Measurements from ENCODE around the gene SMAP2.

The SMAP2 gene

DNA sequence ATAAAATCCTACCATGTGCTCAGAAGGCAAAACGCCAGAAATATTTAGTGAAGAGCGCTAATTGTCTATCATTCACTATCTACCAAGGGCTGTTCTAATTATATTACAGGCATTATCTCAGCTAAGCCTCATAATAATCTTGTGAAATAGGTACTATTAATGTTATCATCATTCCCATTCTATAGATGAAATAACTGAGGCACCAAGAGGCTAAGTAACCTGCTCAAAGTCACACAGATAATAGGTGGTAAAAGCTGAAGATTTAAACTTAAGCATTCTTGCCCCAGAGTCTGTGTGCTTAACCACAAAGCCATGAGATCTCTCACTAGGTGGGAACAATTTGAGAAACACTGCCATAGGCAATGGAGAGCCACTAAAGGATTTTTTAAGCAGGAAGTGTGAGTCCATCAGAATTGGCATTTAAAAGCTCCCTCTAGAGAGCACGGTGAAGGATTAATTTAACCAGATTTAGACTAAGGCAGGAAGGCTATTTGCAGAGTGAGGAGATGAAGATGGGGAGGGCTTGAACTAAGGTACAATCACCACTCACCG is 1.7 kb upstream of the SMAP2 start:
- Histone ChIP-seq H3K18ac (ENCODE audit: low read depth in 1 of 2, low read length in 2 of 2) (no peak overlapping the region), H2AFZ (ENCODE audit: low read depth, low read length) (no peak overlapping the region), H3K9ac (ENCODE audit: low read length) (no peak overlapping the region), H4K91ac (ENCODE audit: low read length) (no peak overlapping the region), H3K4me3 (ENCODE audit: insufficient read depth in 1 of 2, low read depth in 1 of 2, low read length in 2 of 2) (no peak overlapping the region), H3K14ac (ENCODE audit: low read length in 2 of 2) (no peak overlapping the region), H3K4me1 (ENCODE audit: control insufficient read depth, insufficient read depth, low read depth, low read length) (no peaks in the 10 kb centered on the region), H2BK120ac (ENCODE audit: low read depth, low read length) (no peak overlapping the region), H3K79me1 (replicated peaks; ENCODE audit: low read length, poor library complexity, severe bottlenecking) (peaks cover 6% of the 10 kb centered on the region), H3K4ac (ENCODE audit: low read depth in 1 of 2, low read length in 2 of 2) (no peak overlapping the region), H2BK5ac (ENCODE audit: low read depth, low read length, poor library complexity, severe bottlenecking) (no peak overlapping the region), H3K23ac (ENCODE audit: low read length in 2 of 2) (no peak overlapping the region), H4K8ac (ENCODE audit: low read length) (no peak overlapping the region), H3K4me2 (ENCODE audit: low read length, poor library complexity, severe bottlenecking) (no peak overlapping the region), H3K27ac (ENCODE audit: low read length, poor library complexity, severe bottlenecking) (no peak overlapping the region), H2AK5ac (ENCODE audit: low read length, severe bottlenecking) (no peak overlapping the region), H3K27me3 (ENCODE audit: control insufficient read depth in 1 of 2, insufficient read depth in 1 of 2, low read length in 2 of 2) (no peaks in the 10 kb centered on the region), H3K9me3 (ENCODE audit: control insufficient read depth, low read length) (no peaks in the 10 kb centered on the region), H2BK15ac (ENCODE audit: low read depth, poor library complexity, severe bottlenecking) (no peak overlapping the region), H3K36me3 (ENCODE audit: control insufficient read depth in 1 of 2, insufficient read depth in 2 of 2, low read depth in 1 of 2, low read length in 2 of 2) (no peaks in the 10 kb centered on the region), H2BK12ac (ENCODE audit: low read length in 2 of 2) (no peak overlapping the region)
- WGBS: 71% methylated on average over 3 of the region's 4 CpGs
- no peak for DNase-seq

GRCh38 chr1:40372658-40373322 is 737 bp upstream of the SMAP2 start:
- peak overlapping the region in 1 of 2 experiments; percentile 68 for H3K4me3 ChIP-seq (ENCODE audit: insufficient read depth in 1 of 2, low read depth in 1 of 2, low read length in 2 of 2)
- H3K4me1 ChIP-seq (ENCODE audit: control insufficient read depth, insufficient read depth, low read depth, low read length): no peaks in the 10 kb centered on the region
- no peak overlapping the region for H3K9ac ChIP-seq (ENCODE audit: low read length)
- H3K14ac ChIP-seq (ENCODE audit: low read length in 2 of 2): no peak overlapping the region
- 66% methylated on average over 5 of the region's 6 CpGs for WGBS
- H2AFZ ChIP-seq (ENCODE audit: low read depth, low read length): no peak overlapping the region
- no peak overlapping the region for H2BK120ac ChIP-seq (ENCODE audit: low read depth, low read length)
- no peak overlapping the region for H3K4me2 ChIP-seq (ENCODE audit: low read length, poor library complexity, severe bottlenecking)
- no peak overlapping the region for H3K18ac ChIP-seq (ENCODE audit: low read depth in 1 of 2, low read length in 2 of 2)
- no peak overlapping the region for H3K27ac ChIP-seq (ENCODE audit: low read length, poor library complexity, severe bottlenecking)
- H3K23ac ChIP-seq (ENCODE audit: low read length in 2 of 2): no peak overlapping the region
- H3K36me3 ChIP-seq (ENCODE audit: control insufficient read depth in 1 of 2, insufficient read depth in 2 of 2, low read depth in 1 of 2, low read length in 2 of 2): no peaks in the 10 kb centered on the region
- no peak overlapping the region for H2BK15ac ChIP-seq (ENCODE audit: low read depth, poor library complexity, severe bottlenecking)
- no peak overlapping the region for H3K4ac ChIP-seq (ENCODE audit: low read depth in 1 of 2, low read length in 2 of 2)
- no peak overlapping the region for H4K91ac ChIP-seq (ENCODE audit: low read length)
- H3K27me3 ChIP-seq (ENCODE audit: control insufficient read depth in 1 of 2, insufficient read depth in 1 of 2, low read length in 2 of 2): no peaks in the 10 kb centered on the region
- DNase-seq: no peak
- H2AK5ac ChIP-seq (ENCODE audit: low read length, severe bottlenecking): no peak overlapping the region
- H3K9me3 ChIP-seq (ENCODE audit: control insufficient read depth, low read length): no peaks in the 10 kb centered on the region
- H2BK5ac ChIP-seq (ENCODE audit: low read depth, low read length, poor library complexity, severe bottlenecking): no peak overlapping the region
- H2BK12ac ChIP-seq (ENCODE audit: low read length in 2 of 2): no peak overlapping the region
- H3K79me1 ChIP-seq (replicated peaks; ENCODE audit: low read length, poor library complexity, severe bottlenecking): peaks cover 11% of the 10 kb centered on the region
- no peak overlapping the region for H4K8ac ChIP-seq (ENCODE audit: low read length)

DNA sequence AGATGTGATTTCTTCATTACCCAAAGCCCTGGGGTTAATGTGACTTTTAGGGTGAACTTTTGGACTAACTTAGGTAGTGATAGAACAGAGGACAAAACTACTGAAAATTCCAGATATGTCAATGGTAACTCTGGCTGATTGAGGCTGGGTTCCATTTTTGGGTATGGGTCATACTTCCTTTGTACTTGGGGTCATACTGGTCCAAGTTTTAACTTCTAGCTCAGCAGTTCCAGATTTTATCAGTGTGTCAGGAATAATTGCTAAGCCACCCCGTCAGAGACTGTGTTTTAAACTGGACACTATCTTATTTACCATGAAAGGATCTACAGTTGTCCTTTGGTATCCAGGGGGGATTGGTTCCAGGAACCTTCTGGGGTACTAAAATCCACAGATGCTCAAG is 4.0 kb downstream of the SMAP2 start:
- peak overlapping the region; percentile 10 for H3K9ac ChIP-seq (ENCODE audit: low read length)
- H3K4me1 ChIP-seq (ENCODE audit: control insufficient read depth, insufficient read depth, low read depth, low read length): no peaks in the 10 kb centered on the region
- no peak for DNase-seq
- no peaks in the 10 kb centered on the region for H3K9me3 ChIP-seq (ENCODE audit: control insufficient read depth, low read length)
- H2BK120ac ChIP-seq (ENCODE audit: low read depth, low read length): no peak overlapping the region
- no peak overlapping the region for H3K18ac ChIP-seq (ENCODE audit: low read depth in 1 of 2, low read length in 2 of 2)
- H4K8ac ChIP-seq (ENCODE audit: low read length): no peak overlapping the region
- H2BK5ac ChIP-seq (ENCODE audit: low read depth, low read length, poor library complexity, severe bottlenecking): no peak overlapping the region
- WGBS: 80% methylated on average over 1 of the region's 1 CpG
- H3K4ac ChIP-seq (ENCODE audit: low read depth in 1 of 2, low read length in 2 of 2): no peak overlapping the region
- H2AK5ac ChIP-seq (ENCODE audit: low read length, severe bottlenecking): no peak overlapping the region
- no peak overlapping the region for H3K27ac ChIP-seq (ENCODE audit: low read length, poor library complexity, severe bottlenecking)
- H3K79me1 ChIP-seq (replicated peaks; ENCODE audit: low read length, poor library complexity, severe bottlenecking): peaks cover 20% of the 10 kb centered on the region
- H3K4me3 ChIP-seq (ENCODE audit: insufficient read depth in 1 of 2, low read depth in 1 of 2, low read length in 2 of 2): no peak overlapping the region
- H3K27me3 ChIP-seq (ENCODE audit: control insufficient read depth in 1 of 2, insufficient read depth in 1 of 2, low read length in 2 of 2): no peaks in the 10 kb centered on the region
- no peak overlapping the region for H2AFZ ChIP-seq (ENCODE audit: low read depth, low read length)
- H2BK12ac ChIP-seq (ENCODE audit: low read length in 2 of 2): no peak overlapping the region
- H3K36me3 ChIP-seq (ENCODE audit: control insufficient read depth in 1 of 2, insufficient read depth in 2 of 2, low read depth in 1 of 2, low read length in 2 of 2): no peaks in the 10 kb centered on the region
- H3K23ac ChIP-seq (ENCODE audit: low read length in 2 of 2): no peak overlapping the region
- no peak overlapping the region for H3K4me2 ChIP-seq (ENCODE audit: low read length, poor library complexity, severe bottlenecking)
- no peak overlapping the region for H3K14ac ChIP-seq (ENCODE audit: low read length in 2 of 2)
- H4K91ac ChIP-seq (ENCODE audit: low read length): no peak overlapping the region
- no peak overlapping the region for H2BK15ac ChIP-seq (ENCODE audit: low read depth, poor library complexity, severe bottlenecking)

DNA sequence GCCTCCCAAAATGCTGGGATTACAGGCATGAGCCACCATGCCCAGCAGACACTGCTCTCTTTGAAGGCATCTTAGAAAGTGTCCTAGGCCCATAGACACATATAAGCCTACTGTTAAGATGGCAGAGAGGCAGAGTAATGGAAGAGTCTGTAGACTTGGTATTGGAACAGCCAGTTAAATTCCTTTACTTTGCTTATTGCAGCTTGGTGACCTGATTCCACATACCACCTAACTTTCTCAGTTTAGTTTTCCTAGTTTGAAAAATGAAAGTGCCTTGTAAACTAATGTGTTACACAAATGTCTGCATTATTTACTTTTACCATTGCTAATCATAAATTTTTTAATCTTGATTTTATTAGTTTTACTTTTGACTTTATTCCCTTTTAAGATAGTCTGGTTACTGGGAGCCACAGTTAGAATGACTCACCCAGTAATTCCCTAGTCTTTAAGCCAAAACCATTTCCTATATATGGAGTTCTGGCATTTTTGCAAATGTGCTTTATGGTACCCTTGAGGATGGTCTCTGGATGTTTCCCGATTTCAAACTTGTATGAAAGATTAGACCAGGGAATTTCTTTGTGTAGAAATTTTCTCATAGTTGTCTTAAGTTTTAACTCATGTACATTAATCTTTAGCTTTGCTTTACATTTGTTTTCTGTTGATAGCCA is 6.4 kb downstream of the SMAP2 start:
- Histone ChIP-seq H3K9ac (ENCODE audit: low read length) (peak overlapping the region; percentile 35), H3K9me3 (ENCODE audit: control insufficient read depth, low read length) (no peaks in the 10 kb centered on the region), H3K79me1 (replicated peaks; ENCODE audit: low read length, poor library complexity, severe bottlenecking) (peaks cover 25% of the 10 kb centered on the region), H2AFZ (ENCODE audit: low read depth, low read length) (no peak overlapping the region), H3K27ac (ENCODE audit: low read length, poor library complexity, severe bottlenecking) (no peak overlapping the region), H2BK120ac (ENCODE audit: low read depth, low read length) (no peak overlapping the region), H3K4ac (ENCODE audit: low read depth in 1 of 2, low read length in 2 of 2) (no peak overlapping the region), H3K4me2 (ENCODE audit: low read length, poor library complexity, severe bottlenecking) (no peak overlapping the region), H3K27me3 (ENCODE audit: control insufficient read depth in 1 of 2, insufficient read depth in 1 of 2, low read length in 2 of 2) (no peaks in the 10 kb centered on the region), H4K91ac (ENCODE audit: low read length) (no peak overlapping the region), H2BK15ac (ENCODE audit: low read depth, poor library complexity, severe bottlenecking) (no peak overlapping the region), H3K23ac (ENCODE audit: low read length in 2 of 2) (no peak overlapping the region), H3K14ac (ENCODE audit: low read length in 2 of 2) (no peak overlapping the region), H2AK5ac (ENCODE audit: low read length, severe bottlenecking) (no peak overlapping the region), H2BK12ac (ENCODE audit: low read length in 2 of 2) (no peak overlapping the region), H3K4me1 (ENCODE audit: control insufficient read depth, insufficient read depth, low read depth, low read length) (peaks cover 5% of the 10 kb centered on the region), H3K18ac (ENCODE audit: low read depth in 1 of 2, low read length in 2 of 2) (no peak overlapping the region), H2BK5ac (ENCODE audit: low read depth, low read length, poor library complexity, severe bottlenecking) (no peak overlapping the region), H3K36me3 (ENCODE audit: control insufficient read depth in 1 of 2, insufficient read depth in 2 of 2, low read depth in 1 of 2, low read length in 2 of 2) (no peaks in the 10 kb centered on the region), H4K8ac (ENCODE audit: low read length) (no peak overlapping the region), H3K4me3 (ENCODE audit: insufficient read depth in 1 of 2, low read depth in 1 of 2, low read length in 2 of 2) (no peak overlapping the region)
- DNase-seq: peak; percentile 63
- no CpG with 5 or more reads among the region's 1 CpG for WGBS

Measured in mesenchymal stem cell (in vitro differentiated cells and primary cell).